H9 (cell line): ENCODE results near the gene AGXT. TPM values are rescaled to one million over a fixed set of nuclear protein-coding genes. Genes with fewer than 3 reads are reported as not detected.

ENCODE experiments used
- DNase-seq: peaks from one replicate; pipeline ENCODE4 v3.0.0-alpha.2; 2017
- H2AFZ ChIP-seq: one replicate; pipeline ENCODE4 v1.6.1; 2013; ENCODE audit warnings: mild to moderate bottlenecking, low read length, control low read depth, moderate library complexity
- H2AK5ac ChIP-seq: 2 replicates; pipeline ENCODE4 v1.6.1; 2013; ENCODE audit warnings: low read length, control low read depth, mixed read lengths; ENCODE audit not compliant: insufficient read length
- H2BK120ac ChIP-seq: one replicate; pipeline ENCODE4 v1.6.1; 2013; ENCODE audit warnings: low read depth, mild to moderate bottlenecking, low read length, control low read depth, inconsistent platforms; ENCODE audit not compliant: poor library complexity, severe bottlenecking
- H2BK12ac ChIP-seq: 2 replicates; pipeline ENCODE4 v1.6.1; 2013; ENCODE audit warnings: low read length, control low read depth, mixed read lengths, low read depth; ENCODE audit not compliant: insufficient read length
- H2BK15ac ChIP-seq: 2 replicates; pipeline ENCODE4 v1.6.1; 2013; ENCODE audit warnings: low read depth, low read length, control low read depth
- H2BK20ac ChIP-seq: one replicate; pipeline ENCODE4 v1.6.1; 2013; ENCODE audit warnings: low read depth, mild to moderate bottlenecking, low read length, control low read depth, inconsistent platforms; ENCODE audit not compliant: poor library complexity, severe bottlenecking
- H2BK5ac ChIP-seq: 2 replicates; pipeline ENCODE4 v1.6.1; 2013; ENCODE audit warnings: low read length, control low read depth, mixed read lengths; ENCODE audit not compliant: insufficient read length
- H3K14ac ChIP-seq: 2 replicates; pipeline ENCODE4 v1.6.1; 2013; ENCODE audit warnings: low read length, control low read depth; ENCODE audit not compliant: insufficient read depth
- H3K18ac ChIP-seq: 2 replicates; pipeline ENCODE4 v1.6.1; 2013; ENCODE audit warnings: low read depth, mild to moderate bottlenecking, mixed read lengths, low read length, control low read depth; ENCODE audit not compliant: insufficient read length
- H3K23ac ChIP-seq: 2 replicates; pipeline ENCODE4 v1.6.1; 2013; ENCODE audit warnings: low read length, control low read depth, mixed read lengths, low read depth; ENCODE audit not compliant: insufficient read length
- H3K23me2 ChIP-seq: 2 replicates; pipeline ENCODE4 v1.6.1; 2013; ENCODE audit warnings: low read depth, mild to moderate bottlenecking, mixed read lengths, low read length, control low read depth; ENCODE audit not compliant: insufficient read length, poor library complexity, severe bottlenecking
- H3K27ac ChIP-seq: 2 replicates; pipeline ENCODE4 v1.5.1; 2013; ENCODE audit warnings: low read length, control low read depth, mixed read lengths, low read depth; ENCODE audit not compliant: insufficient read length
- H3K27me3 ChIP-seq: 2 replicates; pipeline ENCODE4 v1.6.1; 2013; ENCODE audit warnings: low read length, control low read depth, inconsistent platforms; ENCODE audit not compliant: insufficient read depth
- H3K4ac ChIP-seq: 2 replicates; pipeline ENCODE4 v1.6.1; 2013; ENCODE audit warnings: low read depth, mild to moderate bottlenecking, control low read depth, inconsistent platforms, low read length, moderate library complexity
- H3K4me1 ChIP-seq: 2 replicates; pipeline ENCODE4 v1.6.1; 2013; ENCODE audit warnings: low read length, control low read depth, inconsistent platforms; ENCODE audit not compliant: insufficient read depth
- H3K4me2 ChIP-seq: 2 replicates; pipeline ENCODE4 v1.6.1; 2013; ENCODE audit warnings: low read length, control low read depth, mixed read lengths; ENCODE audit not compliant: insufficient read length, insufficient read depth
- H3K56ac ChIP-seq: 2 replicates; pipeline ENCODE4 v1.6.1; 2013; ENCODE audit warnings: low read depth, mild to moderate bottlenecking, mixed read lengths, low read length, control low read depth; ENCODE audit not compliant: insufficient read length
- H3K79me1 ChIP-seq: 2 replicates; pipeline ENCODE4 v1.6.1; 2013; ENCODE audit warnings: low read depth, mild to moderate bottlenecking, moderate library complexity, low read length, control low read depth, inconsistent platforms; ENCODE audit not compliant: insufficient read depth, poor library complexity, severe bottlenecking
- H3K79me2 ChIP-seq: 2 replicates; pipeline ENCODE4 v1.6.1; 2013; ENCODE audit warnings: low read length, control low read depth, inconsistent platforms; ENCODE audit not compliant: insufficient read depth
- H3K9ac ChIP-seq: 2 replicates; pipeline ENCODE4 v1.6.1; 2013; ENCODE audit warnings: low read length, control low read depth, mixed read lengths; ENCODE audit not compliant: insufficient read length; ENCODE audit errors: extremely low read depth
- H3K9me3 ChIP-seq: one replicate; pipeline ENCODE4 v1.6.1; 2013; ENCODE audit warnings: low read depth, low read length, inconsistent platforms; ENCODE audit not compliant: control insufficient read depth
- H3T11ph ChIP-seq: one replicate; pipeline ENCODE4 v1.6.1; 2013; ENCODE audit warnings: mild to moderate bottlenecking, low read length, control low read depth, inconsistent platforms
- H4K20me1 ChIP-seq: one replicate; pipeline ENCODE4 v1.6.1; 2013; ENCODE audit not compliant: control insufficient read depth, insufficient read length, insufficient read depth
- H4K5ac ChIP-seq: 2 replicates; pipeline ENCODE4 v1.6.1; 2013; ENCODE audit warnings: low read depth, mild to moderate bottlenecking, mixed read lengths, low read length, control low read depth; ENCODE audit not compliant: insufficient read length
- H4K8ac ChIP-seq: replicated peaks from 2 replicates; pipeline ENCODE4 v1.6.1; 2013; ENCODE audit warnings: low read length, control low read depth, mixed read lengths, low read depth; ENCODE audit not compliant: insufficient read length
- H4K91ac ChIP-seq: 2 replicates; pipeline ENCODE4 v1.6.1; 2013; ENCODE audit warnings: low read depth, mild to moderate bottlenecking, moderate library complexity, mixed read lengths, low read length, control low read depth; ENCODE audit not compliant: insufficient read length
- H3K27ac Mint-ChIP-seq, 3 experiments: 2 replicates in 2 of 3; 3 replicates in 1 of 3; pipeline ENCODE4 v1.8.0; 2020 to 2021; ENCODE audit warnings: mixed read lengths in 3 of 3, mild to moderate bottlenecking in 1 of 3, moderate library complexity in 1 of 3
- H3K27me3 Mint-ChIP-seq: 2 replicates; pipeline ENCODE4 v1.8.0; 2021; ENCODE audit warnings: low read depth, mild to moderate bottlenecking, moderate library complexity, mixed read lengths
- H3K36me3 Mint-ChIP-seq, 3 experiments: 2 replicates in 2 of 3; 3 replicates in 1 of 3; pipeline ENCODE4 v1.8.0; 2020 to 2021; ENCODE audit warnings: low read depth in 3 of 3, mixed read lengths in 3 of 3; ENCODE audit not compliant: insufficient read depth in 1 of 3
- H3K4me1 Mint-ChIP-seq, 2 experiments: 2 replicates each; pipeline ENCODE4 v1.8.0; 2020; ENCODE audit warnings: mixed read lengths in 2 of 2
- H3K4me3 Mint-ChIP-seq, 2 experiments: 2 replicates in 1 of 2; 3 replicates in 1 of 2; pipeline ENCODE4 v1.8.0; 2020 to 2021; ENCODE audit warnings: mild to moderate bottlenecking in 2 of 2, mixed read lengths in 2 of 2, moderate library complexity in 1 of 2
- H3K9me3 Mint-ChIP-seq, 2 experiments: 2 replicates in 1 of 2; 3 replicates in 1 of 2; pipeline ENCODE4 v1.8.0; 2020; ENCODE audit warnings: mild to moderate bottlenecking in 2 of 2, mixed read lengths in 2 of 2, moderate library complexity in 1 of 2
- WGBS: extraction: QIAGEN DNeasy Blood & Tissue Kit; methylation state at CpG from one replicate; pipeline ENCODE4 v1.1.7; 2013; ENCODE audit warnings: missing lambda C conversion rate, low lambda C conversion rate, mixed read lengths; ENCODE audit not compliant: insufficient read length; ENCODE audit errors: extremely low coverage; 5-methylcytosine and 5-hydroxymethylcytosine counted together
- total RNA-seq: library from RNA; stranded (reverse); gene quantifications from 2 replicates; pipeline ENCODE4 v1.2.1, GENCODE V29; 2021
- TF ChIP-seq, protein P1 (sequence below): fragments of 200-600 bp; sonication (generic); conservative IDR thresholded peaks from 3 replicates; pipeline ENCODE4 v1.8.0; 2021; ENCODE audit warnings: antibody characterized with exemption, mild to moderate bottlenecking

The AGXT gene
- total RNA-seq, 1 experiment from 2014 or later: not detected

DNA sequence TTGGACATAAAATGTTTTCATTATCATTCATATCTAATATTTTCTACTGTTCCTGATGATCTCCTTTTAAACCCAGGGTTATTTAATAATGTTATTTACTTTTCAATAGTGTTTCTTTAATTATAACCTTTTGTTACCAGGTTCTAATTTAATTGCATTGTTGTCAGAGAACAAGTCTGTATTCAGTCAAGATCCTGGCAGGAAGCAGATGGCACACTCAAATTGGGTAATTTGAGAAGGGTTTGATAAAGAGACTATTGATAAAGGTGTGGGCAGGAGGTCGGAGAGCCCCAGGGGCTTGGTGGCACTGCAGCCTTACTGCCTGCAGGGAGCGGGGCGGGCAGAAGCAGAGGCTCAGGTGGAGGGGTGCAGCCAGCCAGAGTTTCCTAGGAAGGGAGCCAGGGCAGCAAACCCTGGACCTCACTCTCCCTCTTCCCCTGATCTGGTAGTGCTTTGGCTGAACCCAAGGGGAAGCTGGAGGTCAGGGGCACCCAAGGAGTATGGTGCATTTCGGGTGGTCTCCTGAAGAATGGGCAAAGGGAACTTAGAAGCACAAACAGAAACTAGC lies 46.3 kb upstream of the AGXT start:
- Histone ChIP-seq H3K9ac (no peak overlapping the region), H4K8ac (no peak overlapping the region), H3K23me2 (peaks cover 15% of the 10 kb centered on the region), H2BK15ac (no peak overlapping the region), H2BK20ac (no peak overlapping the region), H3K56ac (no peak overlapping the region), H3K4ac (no peak overlapping the region), H4K20me1 (no peaks in the 10 kb centered on the region), H3K27ac (no peak overlapping the region), H2AFZ (no peak overlapping the region), H4K5ac (no peak overlapping the region), H3K79me1 (peaks cover 5% of the 10 kb centered on the region), H3K4me1 (no peaks in the 10 kb centered on the region; the same call in 1 of the 2 replicates), H2BK5ac (no peak overlapping the region), H2AK5ac (no peak overlapping the region), H2BK120ac (no peak overlapping the region), H3T11ph (no peak overlapping the region), H3K18ac (no peak overlapping the region), H3K79me2 (peaks cover 14% of the 10 kb centered on the region; the same call in 1 of the 2 replicates), H3K23ac (no peak overlapping the region), H3K4me2 (no peak overlapping the region), H3K9me3 (no peaks in the 10 kb centered on the region), H4K91ac (no peak overlapping the region), H2BK12ac (no peak overlapping the region), H3K14ac (no peak overlapping the region), H3K27me3 (no peaks in the 10 kb centered on the region)
- Mint-ChIP-seq H3K9me3 (peaks cover 4 to 6% of the 10 kb centered on the region in 2 experiments; a peak in 2 of 5 replicates), H3K36me3 (peaks cover 4 to 17% (median 7%) of the 10 kb centered on the region in 3 experiments; a peak in 6 of 7 replicates), H3K27ac (no peak overlapping the region), H3K4me3 (peak overlapping the region in 1 of 2 experiments; percentile 58; a peak in 3 of 5 replicates), H3K27me3 (peaks cover 62% of the 10 kb centered on the region), H3K4me1 (peaks cover 13 to 28% of the 10 kb centered on the region in 2 experiments)
- TF ChIP-seq, protein P1, sequence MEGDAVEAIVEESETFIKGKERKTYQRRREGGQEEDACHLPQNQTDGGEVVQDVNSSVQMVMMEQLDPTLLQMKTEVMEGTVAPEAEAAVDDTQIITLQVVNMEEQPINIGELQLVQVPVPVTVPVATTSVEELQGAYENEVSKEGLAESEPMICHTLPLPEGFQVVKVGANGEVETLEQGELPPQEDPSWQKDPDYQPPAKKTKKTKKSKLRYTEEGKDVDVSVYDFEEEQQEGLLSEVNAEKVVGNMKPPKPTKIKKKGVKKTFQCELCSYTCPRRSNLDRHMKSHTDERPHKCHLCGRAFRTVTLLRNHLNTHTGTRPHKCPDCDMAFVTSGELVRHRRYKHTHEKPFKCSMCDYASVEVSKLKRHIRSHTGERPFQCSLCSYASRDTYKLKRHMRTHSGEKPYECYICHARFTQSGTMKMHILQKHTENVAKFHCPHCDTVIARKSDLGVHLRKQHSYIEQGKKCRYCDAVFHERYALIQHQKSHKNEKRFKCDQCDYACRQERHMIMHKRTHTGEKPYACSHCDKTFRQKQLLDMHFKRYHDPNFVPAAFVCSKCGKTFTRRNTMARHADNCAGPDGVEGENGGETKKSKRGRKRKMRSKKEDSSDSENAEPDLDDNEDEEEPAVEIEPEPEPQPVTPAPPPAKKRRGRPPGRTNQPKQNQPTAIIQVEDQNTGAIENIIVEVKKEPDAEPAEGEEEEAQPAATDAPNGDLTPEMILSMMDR: no peak
- DNase-seq: no peak
- WGBS: no CpG with 5 or more reads among the region's 4 CpGs
